KMS-11 (cell line): ENCODE data around the gene RAB38.

ENCODE experiments used
- H2AFZ ChIP-seq: fragments of 200-600 bp; sonication (generic); 2 replicates; pipeline ENCODE4 v1.6.1; 2016; ENCODE audit warnings: antibody characterized with exemption, mixed run types, low read depth
- H3K27ac ChIP-seq: fragments of 200-600 bp; sonication (generic); 2 replicates; pipeline ENCODE4 v1.6.1; 2016; ENCODE audit warnings: mild to moderate bottlenecking, mixed run types
- H3K27me3 ChIP-seq: fragments of 200-600 bp; sonication (generic); 2 replicates; pipeline ENCODE4 v1.6.1; 2017; ENCODE audit warnings: mild to moderate bottlenecking, low read depth, mixed run types, moderate library complexity; ENCODE audit not compliant: insufficient read depth
- H3K36me3 ChIP-seq: fragments of 200-600 bp; sonication (generic); 2 replicates; pipeline ENCODE4 v1.6.1; 2017; ENCODE audit warnings: mild to moderate bottlenecking, mixed run types; ENCODE audit not compliant: insufficient read depth
- H3K4me1 ChIP-seq: fragments of 200-600 bp; sonication (generic); 2 replicates; pipeline ENCODE4 v1.6.1; 2016; ENCODE audit warnings: mild to moderate bottlenecking, low read depth, mixed run types; ENCODE audit not compliant: poor library complexity, severe bottlenecking
- H3K4me2 ChIP-seq: fragments of 200-600 bp; sonication (generic); 2 replicates; pipeline ENCODE4 v1.7.0; 2016; ENCODE audit warnings: mild to moderate bottlenecking, mixed run types
- H3K4me3 ChIP-seq: fragments of 200-600 bp; sonication (generic); IDR thresholded peaks from 2 replicates; pipeline ENCODE4 v1.6.1; 2017; ENCODE audit warnings: low read depth, low read length, mixed read lengths; ENCODE audit not compliant: insufficient read depth
- H3K79me2 ChIP-seq: fragments of 200-600 bp; sonication (generic); 2 replicates; pipeline ENCODE4 v1.6.1; 2016; ENCODE audit warnings: low read depth, mixed run types; ENCODE audit not compliant: insufficient read depth
- H3K9ac ChIP-seq: fragments of 200-600 bp; sonication (generic); 2 replicates; pipeline ENCODE4 v1.6.1; 2016; ENCODE audit warnings: mild to moderate bottlenecking, mixed run types
- H4K20me1 ChIP-seq: fragments of 200-600 bp; sonication (generic); 2 replicates; pipeline ENCODE4 v1.6.1; 2016; ENCODE audit warnings: mild to moderate bottlenecking, mixed run types; ENCODE audit not compliant: insufficient read depth
- TF ChIP-seq, protein P1 (sequence below): fragments of 200-600 bp; sonication (generic); conservative IDR thresholded peaks from 2 replicates; pipeline ENCODE4 v1.6.1; 2017; ENCODE audit warnings: low read depth, mild to moderate bottlenecking, antibody characterized with exemption, low read length, moderate library complexity, mixed read lengths

RAB38 gene

DNA sequence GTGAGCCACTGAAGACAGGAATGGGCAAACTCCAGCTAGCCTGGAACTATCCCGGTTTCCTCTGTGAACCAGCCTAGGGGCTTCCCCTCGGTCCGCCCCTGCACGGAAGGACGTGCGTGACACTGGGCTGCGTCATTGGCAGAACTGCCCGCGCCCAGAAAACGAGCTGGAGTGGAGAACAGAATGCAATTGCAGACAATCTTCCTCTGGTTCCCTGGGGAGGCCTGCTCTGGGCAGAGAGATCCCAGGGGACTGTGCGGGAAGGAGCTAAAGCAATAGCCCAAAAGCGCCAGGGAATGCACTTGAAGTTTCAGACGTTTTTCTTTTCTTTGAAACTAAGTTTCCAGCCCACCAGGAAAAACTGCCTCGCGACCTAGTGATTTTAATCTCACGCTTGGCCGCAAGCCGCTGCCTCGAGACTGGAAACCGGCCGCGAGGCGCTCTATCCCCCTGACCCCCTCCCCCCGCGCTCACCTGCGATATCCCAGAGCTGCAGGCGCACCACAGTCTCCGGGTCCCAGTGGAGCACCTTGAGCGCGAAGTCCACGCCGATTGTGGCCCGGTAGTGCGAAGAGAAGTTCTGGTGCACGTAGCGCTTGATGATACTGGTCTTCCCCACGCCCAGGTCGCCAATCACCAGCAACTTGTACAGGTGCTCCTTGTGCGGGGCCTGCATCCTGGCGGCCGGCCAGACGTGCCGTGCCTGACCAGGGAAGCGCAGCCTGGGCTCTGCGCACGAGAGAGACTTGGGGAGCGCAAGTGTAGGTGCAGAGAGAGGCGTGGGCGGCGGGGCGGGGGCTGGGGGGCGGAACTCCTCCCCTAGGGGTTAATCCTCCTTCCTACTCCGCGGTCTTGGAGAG, at the start of gene RAB38:
RAB38 (minus strand) TSS at position 735 of the 860 bp plus-strand sequence; CDS start at position 676, 59 bp downstream.
- TF ChIP-seq, protein P1, sequence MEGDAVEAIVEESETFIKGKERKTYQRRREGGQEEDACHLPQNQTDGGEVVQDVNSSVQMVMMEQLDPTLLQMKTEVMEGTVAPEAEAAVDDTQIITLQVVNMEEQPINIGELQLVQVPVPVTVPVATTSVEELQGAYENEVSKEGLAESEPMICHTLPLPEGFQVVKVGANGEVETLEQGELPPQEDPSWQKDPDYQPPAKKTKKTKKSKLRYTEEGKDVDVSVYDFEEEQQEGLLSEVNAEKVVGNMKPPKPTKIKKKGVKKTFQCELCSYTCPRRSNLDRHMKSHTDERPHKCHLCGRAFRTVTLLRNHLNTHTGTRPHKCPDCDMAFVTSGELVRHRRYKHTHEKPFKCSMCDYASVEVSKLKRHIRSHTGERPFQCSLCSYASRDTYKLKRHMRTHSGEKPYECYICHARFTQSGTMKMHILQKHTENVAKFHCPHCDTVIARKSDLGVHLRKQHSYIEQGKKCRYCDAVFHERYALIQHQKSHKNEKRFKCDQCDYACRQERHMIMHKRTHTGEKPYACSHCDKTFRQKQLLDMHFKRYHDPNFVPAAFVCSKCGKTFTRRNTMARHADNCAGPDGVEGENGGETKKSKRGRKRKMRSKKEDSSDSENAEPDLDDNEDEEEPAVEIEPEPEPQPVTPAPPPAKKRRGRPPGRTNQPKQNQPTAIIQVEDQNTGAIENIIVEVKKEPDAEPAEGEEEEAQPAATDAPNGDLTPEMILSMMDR = no peak
- no peak within 1 kb of the TSS for H3K9ac ChIP-seq
- no peak within 1 kb of the TSS for H2AFZ ChIP-seq
- no peaks in the 10 kb centered on the region for H3K27me3 ChIP-seq
- H3K27ac ChIP-seq = no peak within 1 kb of the TSS
- H3K4me1 ChIP-seq = peaks cover 4% of the 10 kb centered on the region
- H3K79me2 ChIP-seq = no peaks in the 10 kb centered on the region
- H3K36me3 ChIP-seq = no peaks in the 10 kb centered on the region
- no peaks in the 10 kb centered on the region for H4K20me1 ChIP-seq
- no peak within 1 kb of the TSS for H3K4me2 ChIP-seq
- H3K4me3 ChIP-seq = no peak within 1 kb of the TSS

DNA sequence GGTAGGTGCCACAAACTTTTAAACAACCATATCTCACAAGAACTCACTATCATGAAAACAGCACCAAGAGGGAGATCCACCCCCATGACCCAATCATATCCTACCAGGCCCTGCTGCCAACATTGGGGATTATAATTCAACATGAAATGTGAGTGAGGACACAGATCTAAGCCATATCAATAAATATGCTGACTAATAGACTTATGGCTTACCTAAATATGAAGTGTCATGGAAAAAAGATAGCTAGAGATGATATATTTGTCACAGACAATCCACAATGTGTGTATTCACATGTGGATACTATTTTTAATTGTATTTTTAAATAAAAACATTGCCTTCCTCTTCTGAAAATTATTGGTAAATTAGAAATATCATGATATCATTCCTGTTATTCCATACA, 38.2 kb upstream of the RAB38 start:
- Histone ChIP-seq H3K4me2 (no peak overlapping the region), H2AFZ (no peak overlapping the region), H4K20me1 (no peaks in the 10 kb centered on the region), H3K4me1 (no peaks in the 10 kb centered on the region), H3K79me2 (no peaks in the 10 kb centered on the region), H3K9ac (no peak overlapping the region), H3K4me3 (no peak overlapping the region), H3K27me3 (no peaks in the 10 kb centered on the region), H3K36me3 (no peaks in the 10 kb centered on the region), H3K27ac (no peak overlapping the region)
- TF ChIP-seq, protein P1 = no peak

DNA sequence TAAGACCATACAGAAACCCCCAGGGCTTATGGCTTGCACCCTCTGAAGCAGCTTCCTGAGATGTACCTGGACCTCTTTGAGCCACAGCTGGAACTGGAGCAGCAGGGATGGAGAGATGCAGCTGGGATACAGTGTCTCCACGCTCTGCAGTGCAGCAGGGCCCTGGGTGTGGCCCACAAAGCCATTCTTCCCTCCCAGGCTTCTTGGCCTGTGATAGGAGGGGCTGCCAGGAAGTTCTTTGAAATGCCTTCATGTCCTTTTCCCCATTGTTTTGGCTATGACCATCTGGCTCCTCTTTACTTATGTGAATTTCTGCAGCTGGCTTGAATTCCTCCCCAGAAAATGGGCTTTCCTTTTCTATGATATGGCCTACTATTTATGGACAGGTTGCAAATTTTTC, 37.1 kb upstream of the RAB38 start:
- no peaks in the 10 kb centered on the region for H3K79me2 ChIP-seq
- H3K27ac ChIP-seq = no peak overlapping the region
- no peak overlapping the region for H2AFZ ChIP-seq
- no peak overlapping the region for H3K9ac ChIP-seq
- H4K20me1 ChIP-seq = no peaks in the 10 kb centered on the region
- H3K4me2 ChIP-seq = no peak overlapping the region
- no peaks in the 10 kb centered on the region for H3K36me3 ChIP-seq
- no peaks in the 10 kb centered on the region for H3K27me3 ChIP-seq
- H3K4me1 ChIP-seq = no peaks in the 10 kb centered on the region
- TF ChIP-seq, protein P1 = no peak
- H3K4me3 ChIP-seq = no peak overlapping the region

DNA sequence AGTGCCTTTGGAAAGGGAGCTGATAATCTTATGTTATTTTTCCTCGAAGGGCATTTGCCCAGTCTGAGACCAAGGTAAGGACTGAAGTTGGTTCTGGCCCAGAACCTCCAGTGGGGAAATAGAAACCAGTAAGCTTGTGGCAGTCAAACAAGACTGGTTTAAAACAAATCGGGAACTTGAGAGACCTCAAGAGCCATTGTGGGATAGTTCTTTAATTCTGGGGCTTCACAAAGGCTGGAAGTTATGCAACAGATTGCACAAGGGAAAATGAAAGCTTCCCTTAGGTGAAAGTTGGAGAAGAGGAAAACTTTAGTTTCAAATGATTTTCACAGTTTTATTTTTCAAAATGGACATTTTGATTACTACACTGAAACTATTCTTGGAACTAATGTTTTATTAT, 33.5 kb upstream of the RAB38 start:
- Histone ChIP-seq H3K4me2 (no peak overlapping the region), H3K27me3 (no peaks in the 10 kb centered on the region)
- TF ChIP-seq, protein P1 = no peak

More for the DNA sequence above, 33.5 kb upstream of the RAB38 start:
- no peaks in the 10 kb centered on the region for H3K4me1 ChIP-seq
- no peak overlapping the region for H3K4me3 ChIP-seq
- no peaks in the 10 kb centered on the region for H3K36me3 ChIP-seq
- no peak overlapping the region for H2AFZ ChIP-seq
- H4K20me1 ChIP-seq = no peaks in the 10 kb centered on the region
- no peak overlapping the region for H3K9ac ChIP-seq
- no peak overlapping the region for H3K27ac ChIP-seq
- no peaks in the 10 kb centered on the region for H3K79me2 ChIP-seq
